Naive thymus-derived CD8-positive, alpha-beta T cell (primary cell): ENCODE data around the gene NOS2. TPM values are rescaled to one million over a fixed set of nuclear protein-coding genes. Genes with fewer than 3 reads are reported as not detected.
"Not testable (repeated sequence)": the region's sequence is repeated elsewhere in the genome, so short reads cannot be mapped to it uniquely, and the experiment has no call there.

Source experiments
- ATAC-seq, 2 donors: fragments of 150-1000 bp; cut with Tn5 transposase in 1 of 2; sonication (Bioruptor Pico), chemical (Tn5 transposase) in 1 of 2; 1 replicate in 1 of 2; 2 replicates in 1 of 2; pipeline ENCODE4 v1.10.0; 2021; ENCODE audit warnings: mild to moderate bottlenecking in 2 of 2, moderate library complexity in 2 of 2
- POLR2A ChIA-PET: fragments of 350-600 bp; sonication (Branson Sonifier 250); formaldehyde crosslinking; loops from one replicate; lab custom pipeline; 2021; ENCODE audit warnings: antibody characterized with exemption; lab: Charles Lee
- DNase-seq, 10 donors: peaks; one replicate each; pipeline versions ENCODE4 v3.0.0 to v3.0.0-alpha.2; 2020 to 2022
- H3K27ac Mint-ChIP-seq, 10 donors: one replicate each; pipeline ENCODE4 v1.8.0; 2020 to 2022; ENCODE audit warnings: mild to moderate bottlenecking in 10 of 10, mixed read lengths in 10 of 10, moderate library complexity in 4 of 10, inconsistent platforms in 1 of 10
- H3K27me3 Mint-ChIP-seq, 5 donors: one replicate each; pipeline ENCODE4 v1.8.0; 2021 to 2022; ENCODE audit warnings: mixed read lengths in 5 of 5
- H3K36me3 Mint-ChIP-seq, 3 donors: one replicate each; pipeline ENCODE4 v1.8.0; 2020 to 2022; ENCODE audit warnings: mixed read lengths in 3 of 3, mild to moderate bottlenecking in 2 of 3, inconsistent platforms in 1 of 3
- H3K4me1 Mint-ChIP-seq, 4 donors: one replicate each; pipeline ENCODE4 v1.8.0; 2021 to 2022; ENCODE audit warnings: mixed read lengths in 4 of 4
- H3K4me3 Mint-ChIP-seq, 10 donors: one replicate each; pipeline ENCODE4 v1.8.0; 2020 to 2022; ENCODE audit warnings: mild to moderate bottlenecking in 10 of 10, mixed read lengths in 10 of 10, moderate library complexity in 6 of 10, inconsistent platforms in 1 of 10
- H3K9me3 Mint-ChIP-seq, 9 donors: one replicate each; pipeline ENCODE4 v1.8.0; 2020 to 2022; ENCODE audit warnings: mixed read lengths in 9 of 9, mild to moderate bottlenecking in 3 of 9, inconsistent platforms in 1 of 9, moderate library complexity in 1 of 9
- polyA plus RNA-seq, 3 donors: library from polyadenylated mRNA; unstranded; fragments of 300-500 nt; fragmentation: Illumina TruSeq; gene quantifications; one replicate each; pipeline ENCODE4 v1.2.3, GENCODE V29; 2021
- total RNA-seq, 8 experiments: library from RNA in 2 of 8; stranded (reverse) in 2 of 8; gene quantifications; one replicate each; pipeline ENCODE4 v1.2.3 and lab custom pipeline; 2021 to 2026

NOS2 gene
- total and polyA plus RNA-seq, 5 experiments from 2014 or later, result 0.23 to 0.42 (median 0.41) TPM; not detected in 2

- DNase-seq (no peak), ATAC-seq (no peak)
- H3K4me1 Mint-ChIP-seq, result no peaks in the 10 kb centered on the region
- H3K27ac Mint-ChIP-seq, result no peak overlapping the region
- H3K9me3 Mint-ChIP-seq, result no peaks in the 10 kb centered on the region
- no peaks in the 10 kb centered on the region for H3K36me3 Mint-ChIP-seq
- POLR2A ChIA-PET, result no interaction called here
- no peaks in the 10 kb centered on the region for H3K27me3 Mint-ChIP-seq
- no peak overlapping the region for H3K4me3 Mint-ChIP-seq
Measured at GRCh38 chr17:27778183-27778582, 22.1 kb downstream of the NOS2 start.

- POLR2A ChIA-PET, result no interaction called here
- Mint-ChIP-seq H3K4me1 (no peaks in the 10 kb centered on the region), H3K36me3 (no peaks in the 10 kb centered on the region), H3K4me3 (no peak overlapping the region), H3K27ac (no peak overlapping the region), H3K27me3 (no peaks in the 10 kb centered on the region), H3K9me3 (no peaks in the 10 kb centered on the region)
- DNase-seq (no peak), ATAC-seq (no peak)
Measured at GRCh38 chr17:27776882-27777624, 23.3 kb downstream of the NOS2 start.

DNA sequence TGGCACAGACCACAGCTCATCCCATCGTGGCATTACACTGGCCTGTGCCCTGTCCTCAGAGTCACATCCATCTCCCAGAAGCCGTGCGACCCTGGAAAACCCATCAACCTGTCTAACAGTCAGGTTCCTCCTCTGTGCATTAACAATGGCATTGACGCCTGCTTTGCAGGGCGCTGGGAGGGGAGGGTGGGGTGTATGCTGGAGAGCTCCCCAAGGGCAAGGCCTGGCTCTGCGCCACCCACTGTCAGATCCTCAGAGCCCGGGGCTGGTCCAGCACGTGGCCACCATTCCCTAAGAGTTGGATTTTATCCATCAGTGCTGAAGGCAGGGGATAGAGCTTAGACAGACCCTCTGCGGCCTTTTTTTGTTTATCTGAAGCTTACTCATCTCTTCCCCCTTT is 28.7 kb downstream of the NOS2 start:
- Mint-ChIP-seq H3K27ac (no peak overlapping the region), H3K9me3 (no peaks in the 10 kb centered on the region), H3K4me3 (no peak overlapping the region), H3K36me3 (no peaks in the 10 kb centered on the region), H3K27me3 (no peaks in the 10 kb centered on the region), H3K4me1 (no peaks in the 10 kb centered on the region)
- POLR2A ChIA-PET, result no interaction called here
- ATAC-seq (no peak), DNase-seq (no peak)

- no peaks in the 10 kb centered on the region for H3K4me1 Mint-ChIP-seq
- no peaks in the 10 kb centered on the region for H3K36me3 Mint-ChIP-seq
- no peak for ATAC-seq
- no peaks in the 10 kb centered on the region for H3K9me3 Mint-ChIP-seq
- no peaks in the 10 kb centered on the region for H3K27me3 Mint-ChIP-seq
- no peak overlapping the region for H3K4me3 Mint-ChIP-seq
- POLR2A ChIA-PET, result no interaction called here
- no peak overlapping the region for H3K27ac Mint-ChIP-seq
- DNase-seq, result no peak
Measured at GRCh38 chr17:27770877-27771276, 29.5 kb downstream of the NOS2 start.

- ATAC-seq (no peak), DNase-seq (no peak)
- Mint-ChIP-seq H3K9me3 (no peaks in the 10 kb centered on the region), H3K4me3 (no peak overlapping the region), H3K4me1 (no peaks in the 10 kb centered on the region), H3K27me3 (no peaks in the 10 kb centered on the region), H3K36me3 (no peaks in the 10 kb centered on the region), H3K27ac (no peak overlapping the region)
- POLR2A ChIA-PET, result no interaction called here
Measured at GRCh38 chr17:27768858-27769410, 31.4 kb downstream of the NOS2 start.

DNA sequence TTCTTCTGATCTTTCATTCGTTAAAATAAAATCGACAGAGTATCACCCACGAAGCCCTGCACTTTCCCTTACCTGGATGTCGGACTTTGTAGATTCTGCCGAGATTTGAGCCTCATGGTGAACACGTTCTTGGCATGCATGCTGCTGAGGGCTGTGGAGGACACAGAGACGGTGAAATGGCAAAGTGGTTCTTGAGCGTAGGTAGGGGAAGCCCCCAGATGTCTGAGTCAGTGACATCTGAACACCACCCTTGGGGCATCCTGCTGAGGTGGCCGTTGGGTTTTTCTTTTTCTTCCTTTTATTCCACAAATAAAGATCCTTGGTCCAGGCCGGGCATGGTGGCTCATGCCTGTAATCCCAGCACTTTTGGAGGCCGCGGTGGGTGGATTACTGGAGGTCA is 33.9 kb downstream of the NOS2 start:
- H3K9me3 Mint-ChIP-seq, result no peaks in the 10 kb centered on the region
- H3K27me3 Mint-ChIP-seq, result no peaks in the 10 kb centered on the region
- no peaks in the 10 kb centered on the region for H3K4me1 Mint-ChIP-seq
- H3K4me3 Mint-ChIP-seq, result no peak overlapping the region
- DNase-seq (no peak), ATAC-seq (no peak)
- POLR2A ChIA-PET, result no interaction called here
- H3K27ac Mint-ChIP-seq, result no peak overlapping the region
- no peaks in the 10 kb centered on the region for H3K36me3 Mint-ChIP-seq

- H3K27me3 Mint-ChIP-seq, result no peaks in the 10 kb centered on the region
- no peaks in the 10 kb centered on the region for H3K36me3 Mint-ChIP-seq
- H3K4me1 Mint-ChIP-seq, result no peaks in the 10 kb centered on the region
- no peak overlapping the region for H3K4me3 Mint-ChIP-seq
- no peak for DNase-seq
- POLR2A ChIA-PET, result no interaction called here
- H3K27ac Mint-ChIP-seq, result no peak overlapping the region
- ATAC-seq, result no peak
- H3K9me3 Mint-ChIP-seq, result no peaks in the 10 kb centered on the region
Measured at GRCh38 chr17:27765353-27765752, 35.0 kb downstream of the NOS2 start.

DNA sequence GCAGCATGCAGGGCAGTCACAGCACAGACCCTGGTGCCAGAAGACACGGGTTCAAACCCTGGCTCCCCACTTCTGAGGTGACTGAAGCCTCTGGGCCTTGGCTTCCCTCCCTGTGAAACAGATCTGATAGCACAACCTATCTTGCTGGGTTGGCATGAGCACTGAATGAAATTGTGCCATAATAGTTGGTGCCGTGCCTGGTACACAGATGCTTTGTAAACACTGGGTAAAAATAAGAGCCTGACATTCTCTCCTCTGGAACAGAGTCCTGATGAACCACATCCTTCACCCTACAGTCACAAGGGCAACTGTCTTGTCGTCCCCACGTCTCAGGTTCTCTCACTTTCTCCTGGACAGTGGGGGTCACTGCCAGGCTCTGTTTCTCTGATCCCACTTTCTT is 35.7 kb downstream of the NOS2 start:
- Mint-ChIP-seq H3K27ac (no peak overlapping the region), H3K9me3 (no peaks in the 10 kb centered on the region), H3K27me3 (peaks cover 0 to 6% (median 0%) of the 10 kb centered on the region in 5 donors), H3K4me1 (peaks cover 0 to 3% (median under 1%) of the 10 kb centered on the region in 4 donors), H3K36me3 (no peaks in the 10 kb centered on the region), H3K4me3 (no peak overlapping the region)
- DNase-seq (no peak), ATAC-seq (no peak)
- POLR2A ChIA-PET, result no interaction called here

GRCh38 chr17:27762527-27763305 is 37.6 kb downstream of the NOS2 start:
- POLR2A ChIA-PET, result no interaction called here
- Mint-ChIP-seq H3K27me3 (peaks cover 0 to 6% (median 0%) of the 10 kb centered on the region in 5 donors), H3K27ac (peak overlapping the region in 1 of 10 donors; percentile 51), H3K4me1 (peaks cover 0 to 3% (median under 1%) of the 10 kb centered on the region in 4 donors), H3K36me3 (no peaks in the 10 kb centered on the region), H3K4me3 (no peak overlapping the region), H3K9me3 (no peaks in the 10 kb centered on the region)
- ATAC-seq (no peak), DNase-seq (peak in 1 of 10 donors; percentile 10)

GRCh38 chr17:27760931-27761330 is 39.4 kb downstream of the NOS2 start:
- H3K4me3 Mint-ChIP-seq, H3K27me3 Mint-ChIP-seq, H3K36me3 Mint-ChIP-seq, DNase-seq, H3K27ac Mint-ChIP-seq, H3K4me1 Mint-ChIP-seq, H3K9me3 Mint-ChIP-seq, POLR2A ChIA-PET, ATAC-seq: not testable (repeated sequence)

- DNase-seq, result peak; percentile 30 to 79 (median 62)
- Mint-ChIP-seq H3K4me3 (no peak overlapping the region), H3K27ac (no peak overlapping the region), H3K9me3 (no peaks in the 10 kb centered on the region), H3K4me1 (peaks cover 0 to 3% (median under 1%) of the 10 kb centered on the region in 4 donors), H3K27me3 (peaks cover 0 to 10% (median 0%) of the 10 kb centered on the region in 5 donors), H3K36me3 (no peaks in the 10 kb centered on the region)
- POLR2A ChIA-PET, result interaction anchor here (1.2 kb wide), 1 partner anchor 132 kb away, joined by 3 read pairs; no protein-coding TSS in a partner anchor
- ATAC-seq, result peak in 1 of 2 donors; percentile 52
Measured at GRCh38 chr17:27760069-27760885, 40.1 kb downstream of the NOS2 start.

DNA sequence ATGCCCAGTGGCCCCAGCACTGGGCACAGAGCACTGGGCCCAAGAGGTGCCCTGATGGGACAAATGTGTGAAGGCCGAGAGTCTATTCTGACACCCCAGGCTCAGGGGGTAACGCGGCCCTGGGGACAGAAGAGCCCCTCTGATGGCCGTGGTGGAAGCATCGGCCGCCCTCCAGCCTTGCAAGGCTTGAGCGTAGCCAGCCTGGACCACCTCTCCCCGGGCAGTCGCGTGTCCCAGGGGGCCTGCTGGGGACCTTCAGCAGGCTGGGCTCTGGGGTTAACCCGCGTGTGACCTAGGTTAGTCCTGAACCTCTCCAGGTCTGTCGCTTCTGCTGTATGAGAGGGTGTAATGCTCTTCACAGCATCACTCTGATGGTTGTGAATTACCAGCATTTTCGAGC is 40.8 kb downstream of the NOS2 start:
- DNase-seq, result no peak
- Mint-ChIP-seq H3K36me3 (no peaks in the 10 kb centered on the region), H3K4me3 (no peak overlapping the region), H3K27ac (no peak overlapping the region), H3K9me3 (no peaks in the 10 kb centered on the region), H3K4me1 (peaks cover 0 to 3% (median under 1%) of the 10 kb centered on the region in 4 donors), H3K27me3 (peaks cover 0 to 11% (median 0%) of the 10 kb centered on the region in 5 donors)
- ATAC-seq, result no peak
- POLR2A ChIA-PET, result interaction anchor here (1.2 kb wide), 1 partner anchor 133 kb away, joined by 3 read pairs; no protein-coding TSS in a partner anchor
